Esophagus (tissue), 2 donors: Measurements from ENCODE around the gene RFNG. TPM values are rescaled to one million over a fixed set of nuclear protein-coding genes. Genes with fewer than 3 reads are reported as not detected.
A peak's percentile ranks its signal among the peaks of the same experiment; 100 is the strongest.

Experiments
- H3K27ac ChIP-seq, 2 donors: one replicate each; pipeline ENCODE4 v1.5.1; 2013; ENCODE audit warnings: low read depth in 2 of 2, mild to moderate bottlenecking in 2 of 2, inconsistent platforms in 1 of 2, low read length in 1 of 2, moderate library complexity in 1 of 2
- H3K27me3 ChIP-seq, 2 donors: one replicate each; pipeline ENCODE4 v1.6.1; 2013; ENCODE audit warnings: low read length in 2 of 2, control low read depth in 1 of 2, mild to moderate bottlenecking in 1 of 2; ENCODE audit not compliant: insufficient read depth in 2 of 2, control insufficient read depth in 1 of 2
- H3K36me3 ChIP-seq, 2 donors: one replicate each; pipeline ENCODE4 v1.6.1; 2013; ENCODE audit warnings: low read length in 1 of 2; ENCODE audit not compliant: control insufficient read depth in 2 of 2, insufficient read depth in 2 of 2
- H3K4me1 ChIP-seq, 2 donors: one replicate each; pipeline ENCODE4 v1.6.1; 2013; ENCODE audit warnings: low read length in 1 of 2; ENCODE audit not compliant: control insufficient read depth in 2 of 2, insufficient read depth in 2 of 2
- H3K4me3 ChIP-seq, 2 donors: one replicate each; pipeline ENCODE4 v1.5.1; 2013; ENCODE audit warnings: low read length in 2 of 2, mild to moderate bottlenecking in 2 of 2, low read depth in 1 of 2, moderate library complexity in 1 of 2
- H3K9me3 ChIP-seq, 2 donors: one replicate each; pipeline ENCODE4 v1.6.1; 2013; ENCODE audit warnings: mild to moderate bottlenecking in 2 of 2, low read depth in 1 of 2, low read length in 1 of 2, moderate library complexity in 1 of 2; ENCODE audit not compliant: control insufficient read depth in 2 of 2, insufficient read depth in 1 of 2
- WGBS, 2 donors: extraction: QIAGEN DNeasy Blood & Tissue Kit; methylation state at CpG; one replicate each; pipeline ENCODE4 v1.1.7; 2013; 5-methylcytosine and 5-hydroxymethylcytosine counted together
- polyA plus RNA-seq, 2 donors: library from polyadenylated mRNA; stranded (reverse); fragments of 200-250 nt; gene quantifications; one replicate each; pipeline ENCODE4 v1.2.3, GENCODE V29; 2013
- donor health status: healthy with polysubstance abuse.
- donor health status: Bipolar disorder and iron deficiency.

RFNG gene
- polyA plus RNA-seq, 2 donors = 27.4 to 36.4 TPM

DNA sequence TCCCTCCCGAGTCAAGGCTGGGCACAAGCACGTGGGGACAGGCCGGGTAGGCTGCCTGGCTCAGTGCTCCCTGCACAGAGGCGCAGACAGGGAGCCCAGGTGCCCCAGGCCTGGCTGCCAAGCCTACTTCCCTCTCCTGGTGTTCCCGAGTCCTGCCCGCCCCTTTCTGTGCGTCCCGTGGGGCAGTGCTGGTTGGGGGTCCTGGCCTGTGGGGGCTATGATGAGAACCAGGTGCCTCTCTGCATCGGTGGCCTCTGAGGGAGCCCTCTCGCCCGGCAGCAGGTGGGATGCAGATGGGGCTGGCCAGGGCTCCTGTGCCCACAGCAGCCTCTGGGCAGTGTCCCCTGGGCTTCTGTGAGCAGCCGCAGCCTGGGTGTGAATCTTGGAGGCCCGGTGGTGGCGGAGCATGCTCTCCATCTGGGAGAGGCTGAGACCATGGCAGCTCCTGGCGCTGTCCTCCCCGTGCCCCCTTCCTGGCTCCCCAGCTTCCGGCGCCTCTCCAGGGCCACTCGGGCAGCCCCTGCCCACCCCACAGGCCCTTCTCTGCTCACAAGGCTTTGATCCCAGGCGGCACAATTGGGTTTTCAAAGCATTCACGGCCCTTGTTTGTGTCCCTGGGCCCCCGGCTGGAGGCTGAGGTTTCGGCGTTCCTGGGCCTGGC is 36.2 kb downstream of the RFNG start:
- 78 to 84% methylated on average over 24 of the region's 24 CpGs for WGBS, 2 donors
- Histone ChIP-seq H3K9me3 (no peaks in the 10 kb centered on the region), H3K36me3 (peaks cover 0 to 5% of the 10 kb centered on the region in 2 donors), H3K4me1 (peaks cover 4 to 18% of the 10 kb centered on the region in 2 donors), H3K27ac (no peak overlapping the region), H3K27me3 (no peaks in the 10 kb centered on the region), H3K4me3 (no peak overlapping the region)

DNA sequence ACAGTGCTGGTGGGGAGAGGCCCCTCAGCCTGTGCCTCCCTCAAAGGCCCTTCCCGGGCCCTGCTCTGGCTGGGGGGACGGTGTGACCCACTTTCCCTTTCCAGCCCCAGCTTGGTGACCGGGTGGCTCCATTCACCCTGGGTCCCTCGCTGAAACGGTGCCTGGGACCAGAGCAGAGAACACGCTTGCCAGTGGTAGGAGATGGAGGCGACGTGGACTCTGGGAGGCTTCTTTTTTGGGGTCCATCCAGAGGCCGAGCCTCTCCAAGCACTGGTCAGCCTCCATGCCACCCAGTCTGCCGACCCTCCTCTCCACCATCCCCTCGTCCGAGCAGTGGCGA is 36.7 kb downstream of the RFNG start:
- peaks cover 4 to 18% of the 10 kb centered on the region in 2 donors for H3K4me1 ChIP-seq
- peaks cover 0 to 5% of the 10 kb centered on the region in 2 donors for H3K36me3 ChIP-seq
- H3K4me3 ChIP-seq = no peak overlapping the region
- H3K9me3 ChIP-seq = no peaks in the 10 kb centered on the region
- no peaks in the 10 kb centered on the region for H3K27me3 ChIP-seq
- WGBS, 2 donors = 70 to 79% methylated on average over 12 to 13 of the region's 13 CpGs
- no peak overlapping the region for H3K27ac ChIP-seq

GRCh38 chr17:82014432-82014831 is 37.2 kb downstream of the RFNG start:
- H3K9me3 ChIP-seq = no peaks in the 10 kb centered on the region
- WGBS, 2 donors = 44 to 60% methylated on average over 22 to 23 of the region's 23 CpGs
- no peak overlapping the region for H3K27ac ChIP-seq
- H3K4me1 ChIP-seq = peaks cover 4 to 18% of the 10 kb centered on the region in 2 donors
- H3K4me3 ChIP-seq = no peak overlapping the region
- H3K36me3 ChIP-seq = peaks cover 0 to 5% of the 10 kb centered on the region in 2 donors
- no peaks in the 10 kb centered on the region for H3K27me3 ChIP-seq

GRCh38 chr17:82013772-82014321 is 37.8 kb downstream of the RFNG start:
- Histone ChIP-seq H3K36me3 (peaks cover 0 to 5% of the 10 kb centered on the region in 2 donors), H3K9me3 (no peaks in the 10 kb centered on the region), H3K27me3 (no peaks in the 10 kb centered on the region), H3K4me1 (peaks cover 4 to 18% of the 10 kb centered on the region in 2 donors), H3K4me3 (no peak overlapping the region), H3K27ac (no peak overlapping the region)
- WGBS, 2 donors = 80 to 85% methylated on average over 14 to 16 of the region's 16 CpGs

GRCh38 chr17:82013341-82013740 is 38.3 kb downstream of the RFNG start:
- Histone ChIP-seq H3K9me3 (no peaks in the 10 kb centered on the region), H3K36me3 (peaks cover 0 to 7% of the 10 kb centered on the region in 2 donors), H3K27ac (no peak overlapping the region), H3K4me3 (no peak overlapping the region), H3K4me1 (peaks cover 4 to 18% of the 10 kb centered on the region in 2 donors), H3K27me3 (no peaks in the 10 kb centered on the region)
- WGBS, 2 donors = 41 to 53% methylated on average over 22 of the region's 22 CpGs

- Histone ChIP-seq H3K4me3 (no peak overlapping the region), H3K36me3 (peaks cover 0 to 7% of the 10 kb centered on the region in 2 donors), H3K9me3 (no peaks in the 10 kb centered on the region), H3K27me3 (no peaks in the 10 kb centered on the region), H3K4me1 (peaks cover 4 to 18% of the 10 kb centered on the region in 2 donors), H3K27ac (peak overlapping the region in 1 of 2 donors; percentile 16)
- WGBS, 2 donors = 68 to 69% methylated on average over 15 to 19 of the region's 19 CpGs
These were observed 38.8 kb downstream of the RFNG start for GRCh38 chr17:82012640-82013295.

GRCh38 chr17:82012261-82012639 is 39.4 kb downstream of the RFNG start:
- H3K9me3 ChIP-seq = no peaks in the 10 kb centered on the region
- WGBS, 2 donors = 76 to 83% methylated on average over 18 to 20 of the region's 20 CpGs
- H3K4me3 ChIP-seq = no peak overlapping the region
- H3K36me3 ChIP-seq = peaks cover 0 to 7% of the 10 kb centered on the region in 2 donors
- H3K4me1 ChIP-seq = peaks cover 4 to 18% of the 10 kb centered on the region in 2 donors
- H3K27ac ChIP-seq = no peak overlapping the region
- H3K27me3 ChIP-seq = no peaks in the 10 kb centered on the region

DNA sequence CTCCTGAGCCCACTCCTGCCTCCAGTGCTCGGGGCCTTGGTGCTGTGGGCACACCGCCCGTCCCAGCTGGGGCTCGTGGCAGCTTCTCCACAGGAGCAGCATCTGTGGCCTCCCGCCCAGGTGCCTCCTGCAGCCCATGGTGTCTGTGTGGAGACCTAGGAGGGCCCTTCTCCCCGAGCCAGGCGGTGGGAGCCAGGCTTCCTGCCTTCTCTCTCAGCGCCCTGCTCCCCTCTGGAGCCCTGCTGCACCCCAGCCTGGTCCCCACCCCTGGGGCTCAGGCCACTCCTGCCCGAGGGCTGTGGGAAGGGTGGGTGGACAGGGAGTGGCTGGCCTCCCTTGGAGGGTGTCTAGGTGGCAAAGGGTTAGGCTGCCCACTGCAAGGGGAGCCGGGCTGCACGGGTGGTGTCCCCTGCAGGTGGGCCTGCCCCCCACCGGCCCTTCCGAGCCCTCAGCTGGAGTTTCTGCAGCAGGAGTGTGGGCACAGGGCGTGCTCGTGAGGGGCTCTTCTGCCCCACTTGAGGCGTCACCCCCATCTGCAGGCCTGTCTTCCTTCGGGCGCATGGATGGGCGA is 39.9 kb downstream of the RFNG start:
- H3K36me3 ChIP-seq = peaks cover 0 to 7% of the 10 kb centered on the region in 2 donors
- 90 to 93% methylated on average over 19 of the region's 19 CpGs for WGBS, 2 donors
- H3K27me3 ChIP-seq = no peaks in the 10 kb centered on the region
- H3K4me3 ChIP-seq = no peak overlapping the region
- H3K9me3 ChIP-seq = no peaks in the 10 kb centered on the region
- H3K4me1 ChIP-seq = peaks cover 4 to 18% of the 10 kb centered on the region in 2 donors
- H3K27ac ChIP-seq = no peak overlapping the region

DNA sequence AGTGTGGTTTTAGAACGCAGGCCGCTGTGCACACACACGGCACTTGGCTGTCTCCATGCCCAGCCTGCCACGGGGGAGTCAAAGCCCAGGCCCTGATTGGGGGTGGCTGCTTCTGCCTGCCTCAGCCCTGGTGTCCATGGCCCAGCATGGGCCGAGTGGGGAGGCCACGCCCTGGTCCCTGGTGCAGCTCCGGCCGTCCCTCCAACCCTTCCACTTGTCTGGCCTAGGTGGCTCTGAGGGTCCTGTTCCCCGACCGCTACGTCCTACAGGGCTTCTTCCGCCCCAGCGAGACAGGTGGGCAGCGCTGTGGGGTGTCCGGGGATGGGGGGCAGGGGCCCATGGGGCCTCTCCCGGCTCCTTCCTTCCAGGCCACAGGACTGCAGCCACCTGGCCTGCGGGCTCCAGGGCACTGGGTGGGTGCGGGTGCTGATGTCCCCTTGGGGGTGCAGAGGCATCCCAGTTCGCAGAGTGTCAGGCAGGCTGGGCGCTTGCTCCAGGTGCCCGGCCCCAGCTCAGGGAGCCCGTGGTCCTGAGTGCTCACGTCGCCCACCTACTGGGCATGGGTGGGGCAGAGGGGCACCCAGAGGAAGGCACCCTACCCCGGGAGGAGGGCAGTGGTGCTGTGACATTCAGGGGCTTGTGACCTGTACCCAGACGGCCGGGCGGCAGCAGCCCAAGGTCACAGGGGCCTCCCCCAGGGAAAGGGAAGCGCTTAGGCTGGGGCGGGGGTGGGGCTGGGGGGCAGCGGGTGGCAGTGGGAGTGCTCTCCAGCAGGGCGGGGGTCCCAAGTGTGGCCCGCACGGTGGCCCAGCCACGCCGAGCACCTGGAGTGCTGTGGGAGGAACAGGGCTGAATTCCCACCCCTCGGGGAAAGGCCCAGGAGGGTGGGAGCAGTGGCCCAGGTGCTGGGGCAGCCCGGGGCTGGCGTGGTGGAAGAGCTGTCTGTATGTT is 40.8 kb downstream of the RFNG start:
- no peak overlapping the region for H3K4me3 ChIP-seq
- H3K9me3 ChIP-seq = no peaks in the 10 kb centered on the region
- no peak overlapping the region for H3K27ac ChIP-seq
- H3K36me3 ChIP-seq = peaks cover 0 to 7% of the 10 kb centered on the region in 2 donors
- H3K27me3 ChIP-seq = no peaks in the 10 kb centered on the region
- 90 to 91% methylated on average over 39 of the region's 39 CpGs for WGBS, 2 donors
- peaks cover 4 to 22% of the 10 kb centered on the region in 2 donors for H3K4me1 ChIP-seq
